GM13976 (cell line): ENCODE measurements around the gene RNF212B.
A peak's percentile ranks its signal among the peaks of the same experiment; 100 is the strongest.

ENCODE experiments used
- DNase-seq: peaks from one replicate; pipeline ENCODE4 v3.0.0; 2012; ENCODE audit warnings: low spot score
- CTCF ChIP-seq: IDR thresholded peaks from 2 replicates; pipeline ENCODE4 v1.5.1; 2012; ENCODE audit warnings: borderline replicate concordance, mild to moderate bottlenecking; ENCODE audit not compliant: insufficient read depth; ENCODE audit errors: extremely low read depth, missing control alignments, control extremely low read depth
- in situ Hi-C: fragments of 300-500 bp; cut with MboI; formaldehyde crosslinking; loops from one replicate; pipeline ENCODE4 v1.12.0; 2022; ENCODE audit warnings: low sequenced_read_pairs, mixed read lengths, inconsistent platforms; ENCODE audit not compliant: unreplicated experiment

RNF212B gene

GRCh38 chr14:23299211-23299957 lies 61.6 kb downstream of the RNF212B start:
- in situ Hi-C loops, result loop anchor here (10.0 kb wide), 1 partner anchor 175 kb away; no protein-coding TSS in a partner anchor
- TF ChIP-seq CTCF, result no peak
- no peak for DNase-seq

GRCh38 chr14:23299986-23300686 lies 62.4 kb downstream of the RNF212B start:
- DNase-seq, result no peak
- no peak for TF ChIP-seq CTCF
- in situ Hi-C loops, result loop anchor here (10.0 kb wide), 1 partner anchor 175 kb away; no protein-coding TSS in a partner anchor

DNA sequence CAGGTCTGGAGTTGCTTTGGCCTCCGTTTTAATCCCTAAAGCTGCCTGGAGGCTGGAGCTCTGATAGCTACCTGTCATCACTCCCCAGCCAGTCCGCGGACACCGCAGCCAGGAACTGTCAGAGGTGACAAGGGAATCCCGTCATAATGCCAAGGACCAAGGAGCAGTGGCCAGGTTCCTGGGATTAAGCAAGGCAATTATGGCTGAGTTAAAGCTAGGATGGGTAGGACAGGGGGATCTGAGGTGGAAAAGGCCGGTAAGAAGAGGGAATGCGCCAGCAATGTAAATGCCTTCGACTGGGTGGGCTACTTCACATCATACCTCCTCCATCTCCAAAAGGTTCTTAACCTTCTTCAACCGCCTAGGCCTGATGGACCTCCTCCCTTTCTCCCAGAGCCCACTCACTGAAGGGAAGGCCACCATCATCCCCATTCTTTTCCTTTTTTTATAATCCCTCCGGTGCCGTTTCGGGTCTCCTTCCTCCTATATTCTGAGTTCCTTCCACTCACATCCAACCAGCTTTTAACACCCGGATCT lies 63.0 kb downstream of the RNF212B start:
- DNase-seq, result no peak
- in situ Hi-C loops, result no loop called here
- TF ChIP-seq CTCF, result no peak

GRCh38 chr14:23301288-23301968 lies 63.7 kb downstream of the RNF212B start:
- TF ChIP-seq CTCF, result peak; percentile 98
- peak; percentile 98 for DNase-seq
- in situ Hi-C loops, result no loop called here

- no peak for TF ChIP-seq CTCF
- DNase-seq, result peak; percentile 42
- in situ Hi-C loops, result no loop called here
These were observed 64.2 kb downstream of the RNF212B start for GRCh38 chr14:23301969-23302289.
